Measurements from ENCODE around the gene POLR1A. TPM values are rescaled to one million over a fixed set of nuclear protein-coding genes. Genes with fewer than 3 reads are reported as not detected.

The POLR1A gene
- total and polyA plus RNA-seq, 2 donors (not counting 1 experiment from before 2014, with no cell fraction given) = 3.4 to 36.8 TPM

- CTCF ChIA-PET = interaction anchor here (1.2 kb wide), 1 partner anchor 27 kb away, joined by 4 read pairs; no protein-coding TSS in a partner anchor
Measured at GRCh38 chr2:86050301-86050700, 55.4 kb downstream of the POLR1A start.

GRCh38 chr2:86049529-86049928 lies 56.2 kb downstream of the POLR1A start:
- Mint-ChIP-seq H3K27me3 (no peaks in the 10 kb centered on the region), H3K27ac (no peak overlapping the region), H3K4me3 (no peak overlapping the region), H3K9me3 (ENCODE audit: insufficient read depth) (no peaks in the 10 kb centered on the region), H3K4me1 (no peaks in the 10 kb centered on the region)
- Histone ChIP-seq H4K20me1 (ENCODE audit: control insufficient read depth, insufficient read depth, low read length, poor library complexity, severe bottlenecking) (no peaks in the 10 kb centered on the region), H2AFZ (ENCODE audit: insufficient read depth, low read depth, low read length, poor library complexity, severe bottlenecking) (no peak overlapping the region), H3K36me3 (replicated peaks in 1 of 2; ENCODE audit: control extremely low read depth in 1 of 2, control insufficient read depth in 1 of 2, extremely low read depth in 1 of 2, insufficient read depth in 2 of 2, low read length in 1 of 2) (peaks cover 0 to 72% of the 10 kb centered on the region in 2 experiments), H3K9ac (ENCODE audit: low read length) (no peak overlapping the region), H3K27me3 (replicated peaks in 1 of 4; ENCODE audit: control extremely low read depth in 1 of 4, control insufficient read depth in 3 of 4, insufficient read depth in 4 of 4, low read length in 3 of 4) (no peaks in the 10 kb centered on the region), H3K4me1 (ENCODE audit: control insufficient read depth in 2 of 2, insufficient read depth in 2 of 2, low read length in 2 of 2) (no peaks in the 10 kb centered on the region), H3K27ac (ENCODE audit: low read length in 2 of 2) (no peak overlapping the region), H3K79me2 (ENCODE audit: control insufficient read depth, insufficient read depth, low read length) (no peaks in the 10 kb centered on the region), H3K4me3 (ENCODE audit: control extremely low read depth in 1 of 5, extremely low read depth in 1 of 5, insufficient read depth in 1 of 5, low read depth in 2 of 5, low read length in 4 of 5) (no peak overlapping the region), H3K9me3 (ENCODE audit: control extremely low read depth in 1 of 3, control insufficient read depth in 2 of 3, insufficient read depth in 1 of 3, low read length in 2 of 3) (no peaks in the 10 kb centered on the region), H3K4me2 (replicated peaks; ENCODE audit: low read depth, low read length, poor library complexity, severe bottlenecking) (no peak overlapping the region)
- no peak for ATAC-seq (ENCODE audit: low read depth)
- TF ChIP-seq, protein P1, sequence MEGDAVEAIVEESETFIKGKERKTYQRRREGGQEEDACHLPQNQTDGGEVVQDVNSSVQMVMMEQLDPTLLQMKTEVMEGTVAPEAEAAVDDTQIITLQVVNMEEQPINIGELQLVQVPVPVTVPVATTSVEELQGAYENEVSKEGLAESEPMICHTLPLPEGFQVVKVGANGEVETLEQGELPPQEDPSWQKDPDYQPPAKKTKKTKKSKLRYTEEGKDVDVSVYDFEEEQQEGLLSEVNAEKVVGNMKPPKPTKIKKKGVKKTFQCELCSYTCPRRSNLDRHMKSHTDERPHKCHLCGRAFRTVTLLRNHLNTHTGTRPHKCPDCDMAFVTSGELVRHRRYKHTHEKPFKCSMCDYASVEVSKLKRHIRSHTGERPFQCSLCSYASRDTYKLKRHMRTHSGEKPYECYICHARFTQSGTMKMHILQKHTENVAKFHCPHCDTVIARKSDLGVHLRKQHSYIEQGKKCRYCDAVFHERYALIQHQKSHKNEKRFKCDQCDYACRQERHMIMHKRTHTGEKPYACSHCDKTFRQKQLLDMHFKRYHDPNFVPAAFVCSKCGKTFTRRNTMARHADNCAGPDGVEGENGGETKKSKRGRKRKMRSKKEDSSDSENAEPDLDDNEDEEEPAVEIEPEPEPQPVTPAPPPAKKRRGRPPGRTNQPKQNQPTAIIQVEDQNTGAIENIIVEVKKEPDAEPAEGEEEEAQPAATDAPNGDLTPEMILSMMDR (IDR thresholded peaks at IDR 0.05) = no peak
- CTCF ChIA-PET = interaction anchor here (0.7 to 0.9 kb wide), 2 partner anchors 29 to 222 kb away, joined by 3 read pairs; no protein-coding TSS in a partner anchor
- WGBS (ENCODE audit: insufficient coverage) = 100% methylated on average over 1 of the region's 1 CpG
- DNase-seq = no peak
- POLR2A ChIA-PET = no interaction called here
- intact Hi-C loops (cut with micrococcal nuclease) = no loop called here

More at GRCh38 chr2:86050301-86050700, 55.4 kb downstream of the POLR1A start:
- DNase-seq = no peak
- WGBS (ENCODE audit: insufficient coverage) = 94% methylated on average over 5 of the region's 5 CpGs
- no peak overlapping the region for H3K27ac Mint-ChIP-seq
- Histone ChIP-seq H3K4me3 (ENCODE audit: control extremely low read depth in 1 of 5, extremely low read depth in 1 of 5, insufficient read depth in 1 of 5, low read depth in 2 of 5, low read length in 4 of 5) (no peak overlapping the region), H3K79me2 (ENCODE audit: control insufficient read depth, insufficient read depth, low read length) (no peaks in the 10 kb centered on the region), H3K36me3 (replicated peaks in 1 of 2; ENCODE audit: control extremely low read depth in 1 of 2, control insufficient read depth in 1 of 2, extremely low read depth in 1 of 2, insufficient read depth in 2 of 2, low read length in 1 of 2) (peaks cover 0 to 64% of the 10 kb centered on the region in 2 experiments), H3K4me1 (ENCODE audit: control insufficient read depth in 2 of 2, insufficient read depth in 2 of 2, low read length in 2 of 2) (no peaks in the 10 kb centered on the region), H3K27ac (ENCODE audit: low read length in 2 of 2) (no peak overlapping the region), H3K4me2 (replicated peaks; ENCODE audit: low read depth, low read length, poor library complexity, severe bottlenecking) (no peak overlapping the region), H2AFZ (ENCODE audit: insufficient read depth, low read depth, low read length, poor library complexity, severe bottlenecking) (no peak overlapping the region), H4K20me1 (ENCODE audit: control insufficient read depth, insufficient read depth, low read length, poor library complexity, severe bottlenecking) (no peaks in the 10 kb centered on the region), H3K9me3 (ENCODE audit: control extremely low read depth in 1 of 3, control insufficient read depth in 2 of 3, insufficient read depth in 1 of 3, low read length in 2 of 3) (no peaks in the 10 kb centered on the region), H3K27me3 (replicated peaks in 1 of 4; ENCODE audit: control extremely low read depth in 1 of 4, control insufficient read depth in 3 of 4, insufficient read depth in 4 of 4, low read length in 3 of 4) (no peaks in the 10 kb centered on the region), H3K9ac (ENCODE audit: low read length) (no peak overlapping the region)
- H3K4me3 Mint-ChIP-seq = no peak overlapping the region
- intact Hi-C loops (cut with micrococcal nuclease) = no loop called here
- ATAC-seq (ENCODE audit: low read depth) = no peak
- no peaks in the 10 kb centered on the region for H3K9me3 Mint-ChIP-seq (ENCODE audit: insufficient read depth)
- no peak for TF ChIP-seq EZH2 (IDR thresholded peaks at IDR 0.05; ENCODE audit: borderline replicate concordance, insufficient read depth, low read depth, low read length, poor library complexity, severe bottlenecking)
- TF ChIP-seq, protein P1 (IDR thresholded peaks at IDR 0.05) = no peak
- POLR2A ChIA-PET = no interaction called here
- H3K4me1 Mint-ChIP-seq = no peaks in the 10 kb centered on the region
- no peaks in the 10 kb centered on the region for H3K27me3 Mint-ChIP-seq
